Effector CD8-positive, alpha-beta T cell (primary cell): Measurements from ENCODE around the gene RUNX3.

ENCODE experiments used
- DNase-seq: peaks from one replicate; lab custom pipeline; 2025; lab: John Stamatoyannopoulos, UW

The RUNX3 gene

GRCh38 chr1:24963099-24963872 lies 33.2 kb upstream of the RUNX3 start:
- peak; percentile 23 for DNase-seq

GRCh38 chr1:24961961-24962861 lies 32.1 kb upstream of the RUNX3 start:
- no peak for DNase-seq

- no peak for DNase-seq
These were observed 31.3 kb upstream of the RUNX3 start for GRCh38 chr1:24961334-24961733.

GRCh38 chr1:24960071-24960801 lies 30.2 kb upstream of the RUNX3 start:
- DNase-seq = no peak

GRCh38 chr1:24959623-24959975 lies 29.5 kb upstream of the RUNX3 start:
- DNase-seq = no peak

GRCh38 chr1:24958766-24959622 lies 28.9 kb upstream of the RUNX3 start:
- DNase-seq = no peak

GRCh38 chr1:24957808-24958752 lies 28.0 kb upstream of the RUNX3 start:
- DNase-seq = no peak

- DNase-seq = no peak
These were observed 27.1 kb upstream of the RUNX3 start for GRCh38 chr1:24957016-24957807.

- DNase-seq = no peak
These were observed 25.8 kb upstream of the RUNX3 start for GRCh38 chr1:24955779-24956365.

- DNase-seq = no peak
These were observed 25.1 kb upstream of the RUNX3 start for GRCh38 chr1:24955161-24955560.

- no peak for DNase-seq
These were observed 24.6 kb upstream of the RUNX3 start for GRCh38 chr1:24954631-24955030.

- no peak for DNase-seq
These were observed 23.9 kb upstream of the RUNX3 start for GRCh38 chr1:24954022-24954421.

- DNase-seq = no peak
These were observed 22.4 kb upstream of the RUNX3 start for GRCh38 chr1:24952413-24952841.

GRCh38 chr1:24951810-24952412 lies 21.8 kb upstream of the RUNX3 start:
- no peak for DNase-seq

- no peak for DNase-seq
These were observed 21.3 kb upstream of the RUNX3 start for GRCh38 chr1:24951337-24951736.

- no peak for DNase-seq
These were observed 19.3 kb upstream of the RUNX3 start for GRCh38 chr1:24949331-24949881.

- no peak for DNase-seq
These were observed 18.2 kb upstream of the RUNX3 start for GRCh38 chr1:24948079-24948827.
